SJSA1 (cell line): ENCODE data around the gene ADGRV1. TPM values are rescaled to one million over a fixed set of nuclear protein-coding genes. Genes with fewer than 3 reads are reported as not detected.
A peak's percentile ranks its signal among the peaks of the same experiment; 100 is the strongest.

Experiments used
- DNase-seq, 2 experiments: peaks; one replicate each; pipeline ENCODE4 v3.0.0-alpha.2; 2015 to 2020; ENCODE audit warnings: low spot score in 2 of 2, low read depth in 1 of 2
- H3K27ac ChIP-seq: fragments of 250-450 bp; sonication (Bioruptor Pico); 2 replicates; pipeline ENCODE4 v1.5.1; 2020; ENCODE audit warnings: mild to moderate bottlenecking, moderate library complexity
- H3K27me3 ChIP-seq: fragments of 250-450 bp; sonication (Bioruptor Pico); replicated peaks from 2 replicates; pipeline ENCODE4 v1.5.1; 2020; ENCODE audit warnings: mild to moderate bottlenecking, moderate library complexity
- H3K36me3 ChIP-seq: fragments of 250-450 bp; sonication (Bioruptor Pico); 2 replicates; pipeline ENCODE4 v1.5.1; 2020; ENCODE audit warnings: mild to moderate bottlenecking
- H3K4me1 ChIP-seq: fragments of 250-450 bp; sonication (Bioruptor Pico); replicated peaks from 2 replicates; pipeline ENCODE4 v1.6.1; 2021; ENCODE audit warnings: mild to moderate bottlenecking
- H3K4me3 ChIP-seq: fragments of 250-450 bp; sonication (Bioruptor Pico); 2 replicates; pipeline ENCODE4 v1.5.1; 2020; ENCODE audit warnings: mild to moderate bottlenecking
- H3K9me3 ChIP-seq: fragments of 250-450 bp; sonication (Bioruptor Pico); replicated peaks from 2 replicates; pipeline ENCODE4 v1.5.1; 2020; ENCODE audit warnings: mild to moderate bottlenecking
- total RNA-seq: library from RNA; depleted of rRNA; stranded (reverse); fragments of >200 nt; shearing (Covaris generic); gene quantifications from 2 replicates; pipeline ENCODE4 v1.2.3, GENCODE V29; 2014

ADGRV1 gene
- total RNA-seq, 1 experiment from 2014 or later: 0.13 TPM

- Histone ChIP-seq H3K36me3 (no peaks in the 10 kb centered on the region), H3K4me3 (no peak overlapping the region), H3K9me3 (no peaks in the 10 kb centered on the region), H3K4me1 (no peaks in the 10 kb centered on the region), H3K27ac (no peak overlapping the region), H3K27me3 (no peaks in the 10 kb centered on the region)
- no peak for DNase-seq
Observed at GRCh38 chr5:90930756-90931431, 372.3 kb downstream of the ADGRV1 start.

GRCh38 chr5:90932052-90932699 is 373.6 kb downstream of the ADGRV1 start:
- no peaks in the 10 kb centered on the region for H3K27me3 ChIP-seq
- DNase-seq: peak in 1 of 2 experiments; percentile 12
- no peak overlapping the region for H3K27ac ChIP-seq
- no peaks in the 10 kb centered on the region for H3K9me3 ChIP-seq
- H3K4me3 ChIP-seq: no peak overlapping the region
- no peaks in the 10 kb centered on the region for H3K4me1 ChIP-seq
- no peaks in the 10 kb centered on the region for H3K36me3 ChIP-seq

- Histone ChIP-seq H3K27ac (no peak overlapping the region), H3K27me3 (no peaks in the 10 kb centered on the region), H3K9me3 (no peaks in the 10 kb centered on the region), H3K4me3 (no peak overlapping the region), H3K36me3 (no peaks in the 10 kb centered on the region), H3K4me1 (no peaks in the 10 kb centered on the region)
- DNase-seq: no peak
Observed at GRCh38 chr5:90933298-90933697, 374.7 kb downstream of the ADGRV1 start.

- no peaks in the 10 kb centered on the region for H3K27me3 ChIP-seq
- no peak for DNase-seq
- no peaks in the 10 kb centered on the region for H3K36me3 ChIP-seq
- no peak overlapping the region for H3K4me3 ChIP-seq
- H3K9me3 ChIP-seq: no peaks in the 10 kb centered on the region
- no peaks in the 10 kb centered on the region for H3K4me1 ChIP-seq
- no peak overlapping the region for H3K27ac ChIP-seq
Observed at GRCh38 chr5:90934091-90934719, 375.6 kb downstream of the ADGRV1 start.

- H3K36me3 ChIP-seq: no peaks in the 10 kb centered on the region
- no peak for DNase-seq
- H3K27ac ChIP-seq: no peak overlapping the region
- H3K27me3 ChIP-seq: no peaks in the 10 kb centered on the region
- no peaks in the 10 kb centered on the region for H3K9me3 ChIP-seq
- H3K4me3 ChIP-seq: no peak overlapping the region
- no peaks in the 10 kb centered on the region for H3K4me1 ChIP-seq
Observed at GRCh38 chr5:90934738-90935137, 376.1 kb downstream of the ADGRV1 start.

- Histone ChIP-seq H3K4me1 (no peaks in the 10 kb centered on the region), H3K9me3 (no peaks in the 10 kb centered on the region), H3K4me3 (no peak overlapping the region), H3K36me3 (no peaks in the 10 kb centered on the region), H3K27me3 (no peaks in the 10 kb centered on the region), H3K27ac (no peak overlapping the region)
- no peak for DNase-seq
Observed at GRCh38 chr5:90939211-90939610, 380.6 kb downstream of the ADGRV1 start.

- Histone ChIP-seq H3K4me3 (no peak overlapping the region), H3K36me3 (no peaks in the 10 kb centered on the region), H3K9me3 (no peaks in the 10 kb centered on the region), H3K27ac (no peak overlapping the region), H3K27me3 (no peaks in the 10 kb centered on the region), H3K4me1 (no peaks in the 10 kb centered on the region)
- DNase-seq: no peak
Observed at GRCh38 chr5:90940227-90940995, 381.8 kb downstream of the ADGRV1 start.

GRCh38 chr5:90941002-90941720 is 382.6 kb downstream of the ADGRV1 start:
- H3K9me3 ChIP-seq: no peaks in the 10 kb centered on the region
- H3K36me3 ChIP-seq: no peaks in the 10 kb centered on the region
- H3K27ac ChIP-seq: no peak overlapping the region
- DNase-seq: no peak
- no peak overlapping the region for H3K4me3 ChIP-seq
- H3K27me3 ChIP-seq: no peaks in the 10 kb centered on the region
- H3K4me1 ChIP-seq: no peaks in the 10 kb centered on the region

- Histone ChIP-seq H3K9me3 (no peaks in the 10 kb centered on the region), H3K36me3 (no peaks in the 10 kb centered on the region), H3K4me1 (no peaks in the 10 kb centered on the region), H3K27ac (no peak overlapping the region), H3K27me3 (no peaks in the 10 kb centered on the region), H3K4me3 (no peak overlapping the region)
- no peak for DNase-seq
Observed at GRCh38 chr5:90944116-90944515, 385.5 kb downstream of the ADGRV1 start.

- DNase-seq: no peak
- H3K36me3 ChIP-seq: no peaks in the 10 kb centered on the region
- H3K27ac ChIP-seq: no peak overlapping the region
- no peaks in the 10 kb centered on the region for H3K27me3 ChIP-seq
- no peaks in the 10 kb centered on the region for H3K4me1 ChIP-seq
- no peak overlapping the region for H3K4me3 ChIP-seq
- H3K9me3 ChIP-seq: no peaks in the 10 kb centered on the region
Observed at GRCh38 chr5:90947667-90948066, 389.1 kb downstream of the ADGRV1 start.

- Histone ChIP-seq H3K9me3 (no peaks in the 10 kb centered on the region), H3K4me3 (no peak overlapping the region), H3K4me1 (no peaks in the 10 kb centered on the region), H3K27ac (no peak overlapping the region), H3K27me3 (peaks cover 4% of the 10 kb centered on the region; the same call in 1 of the 2 replicates), H3K36me3 (no peaks in the 10 kb centered on the region)
- no peak for DNase-seq
Observed at GRCh38 chr5:90948969-90949368, 390.4 kb downstream of the ADGRV1 start.

- no peak overlapping the region for H3K4me3 ChIP-seq
- H3K27ac ChIP-seq: no peak overlapping the region
- H3K27me3 ChIP-seq: peaks cover 4% of the 10 kb centered on the region; the same call in 1 of the 2 replicates
- no peaks in the 10 kb centered on the region for H3K4me1 ChIP-seq
- no peak for DNase-seq
- no peaks in the 10 kb centered on the region for H3K36me3 ChIP-seq
- H3K9me3 ChIP-seq: no peaks in the 10 kb centered on the region
Observed at GRCh38 chr5:90949469-90950358, 391.1 kb downstream of the ADGRV1 start.
